HG02840 (cell line): Measurements from ENCODE around the gene ABHD12.

Experiments used
- ATAC-seq: cut with Tn5 transposase; IDR thresholded peaks from one replicate; pipeline ENCODE4 v1.9.1; 2021; ENCODE audit warnings: mild to moderate bottlenecking, moderate library complexity, moderate number of reproducible peaks; ENCODE audit not compliant: unreplicated experiment, low FRiP score

ABHD12 gene

DNA sequence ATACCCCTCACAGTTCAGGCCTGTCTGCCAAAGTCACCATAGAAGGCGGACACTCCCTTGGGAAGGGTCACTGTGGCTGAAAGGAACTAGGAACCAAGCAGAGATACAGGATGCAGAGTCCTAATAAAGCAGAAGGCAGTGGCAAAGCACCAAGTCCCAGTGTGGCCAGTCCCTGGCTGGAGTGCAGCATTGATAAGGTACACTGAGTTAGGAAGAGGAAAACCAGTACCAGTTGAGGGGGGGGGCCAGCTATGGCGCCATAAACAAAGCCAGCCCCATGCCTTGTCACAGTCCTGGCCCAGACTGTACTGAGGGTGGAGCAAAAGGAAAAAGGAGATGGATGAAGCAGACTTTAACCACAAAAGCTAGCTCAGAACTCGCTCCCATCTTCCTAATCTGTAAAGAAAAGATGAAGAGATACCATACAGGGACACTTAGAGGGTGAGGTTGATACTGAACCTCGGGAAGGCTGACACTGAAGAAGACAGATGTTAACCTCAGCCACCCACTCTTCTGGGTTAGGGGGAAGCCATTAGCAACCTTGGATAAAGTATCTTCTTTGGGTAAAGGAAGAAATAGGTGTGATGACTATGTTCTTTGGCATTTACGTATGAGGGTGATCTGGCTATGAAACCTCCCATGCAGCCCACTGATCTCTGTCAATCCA lies 7.8 kb downstream of the ABHD12 start:
- ATAC-seq, result no peak

DNA sequence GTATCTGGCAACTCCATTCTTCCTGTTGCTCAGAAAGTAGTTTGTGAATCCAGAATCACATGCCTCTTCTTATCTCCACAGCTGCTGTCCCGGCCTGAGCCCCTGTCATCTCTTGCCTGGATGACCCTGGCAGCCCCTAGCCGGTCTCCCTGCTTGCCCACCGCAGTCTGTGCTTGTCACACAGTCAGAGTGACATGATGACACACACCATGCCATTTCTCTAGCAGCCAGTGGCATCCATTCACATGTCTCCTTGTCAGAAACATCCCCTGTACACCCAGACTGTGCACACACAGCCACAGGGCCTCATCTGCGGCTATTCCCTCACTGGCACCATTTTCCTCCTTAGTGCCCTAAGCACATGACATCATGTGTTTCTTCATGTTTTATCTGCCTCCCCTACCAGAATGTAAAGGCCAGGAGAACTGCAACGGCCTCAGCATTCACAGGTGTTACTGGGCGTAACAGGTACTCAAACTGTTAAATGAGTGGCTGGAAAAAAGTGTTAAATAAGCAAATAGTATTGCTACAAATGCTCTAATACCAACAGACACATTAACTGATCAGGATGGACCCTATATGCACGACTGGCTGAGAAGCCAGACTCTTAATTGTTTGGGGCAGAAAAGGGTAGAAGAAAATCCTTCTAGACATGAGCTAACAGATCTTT lies 9.6 kb downstream of the ABHD12 start:
- no peak for ATAC-seq

DNA sequence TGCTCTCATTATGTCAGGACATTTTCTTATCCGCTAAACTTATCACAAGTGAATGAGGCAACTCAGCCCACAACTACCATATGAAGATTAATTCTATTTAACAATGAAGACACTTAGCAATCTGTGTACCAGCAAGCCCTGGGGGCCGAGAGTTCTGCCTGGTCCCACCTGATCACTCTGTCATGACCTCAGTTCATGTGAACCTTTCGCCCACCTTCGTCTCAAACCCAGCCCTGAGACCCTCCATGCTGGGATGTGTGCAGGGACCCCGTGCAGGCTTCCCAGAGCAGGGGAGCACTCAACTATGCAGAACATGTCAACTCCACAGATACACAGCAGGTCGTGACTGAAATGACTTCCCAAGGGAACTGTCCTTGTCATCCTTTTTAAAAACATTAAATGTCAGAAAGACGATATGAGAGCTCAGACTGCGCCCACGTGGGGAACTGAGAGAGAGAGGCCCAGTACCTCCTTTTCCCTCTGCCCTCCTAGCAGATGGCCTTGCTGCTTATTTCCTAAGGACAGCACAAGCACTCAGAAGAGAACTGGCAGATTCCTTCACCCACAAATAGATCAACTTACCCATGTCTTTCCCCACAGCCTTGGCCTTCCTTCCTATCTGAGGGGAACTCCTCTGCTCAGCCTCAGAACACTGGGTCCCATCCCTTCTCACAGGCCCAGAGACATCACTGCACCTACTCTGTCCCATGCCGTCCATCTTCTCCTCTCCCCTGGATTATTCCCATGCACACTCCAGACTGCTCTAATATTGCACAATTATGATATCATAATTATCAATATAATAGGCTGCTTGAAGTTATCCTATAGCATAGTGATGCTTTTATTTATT lies 11.5 kb downstream of the ABHD12 start:
- no peak for ATAC-seq

DNA sequence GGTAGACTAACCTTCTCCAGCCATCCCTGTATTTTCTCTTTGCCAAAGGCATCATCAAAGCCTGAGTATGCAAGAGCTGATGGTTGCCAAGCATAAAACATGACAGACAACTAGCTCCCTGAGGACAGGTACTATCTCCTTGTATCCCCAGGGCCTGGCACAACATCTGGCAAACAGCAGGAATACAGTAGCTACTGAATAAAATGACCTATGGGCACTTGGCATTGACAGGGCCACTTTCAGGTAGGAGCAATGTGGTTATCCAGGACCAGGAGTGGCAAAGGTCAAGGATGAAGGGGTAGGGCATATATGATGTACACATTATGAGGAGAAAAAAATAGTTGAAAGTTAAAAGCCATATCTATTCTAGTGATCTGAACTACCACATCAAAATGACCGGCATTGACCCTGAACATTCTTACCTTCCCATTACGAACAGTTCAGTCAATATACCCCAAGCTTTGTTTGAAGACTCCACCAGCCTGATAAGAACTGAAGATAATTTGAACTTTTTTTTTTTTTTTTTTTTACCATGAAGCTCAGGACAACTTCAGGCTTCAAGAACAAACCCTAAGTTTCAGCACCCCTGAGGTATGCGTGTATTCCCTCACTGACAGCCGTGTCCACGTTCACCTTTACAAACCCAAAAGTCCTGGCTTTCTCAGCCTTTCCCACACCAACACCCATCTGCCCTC lies 12.3 kb downstream of the ABHD12 start:
- ATAC-seq, result no peak

DNA sequence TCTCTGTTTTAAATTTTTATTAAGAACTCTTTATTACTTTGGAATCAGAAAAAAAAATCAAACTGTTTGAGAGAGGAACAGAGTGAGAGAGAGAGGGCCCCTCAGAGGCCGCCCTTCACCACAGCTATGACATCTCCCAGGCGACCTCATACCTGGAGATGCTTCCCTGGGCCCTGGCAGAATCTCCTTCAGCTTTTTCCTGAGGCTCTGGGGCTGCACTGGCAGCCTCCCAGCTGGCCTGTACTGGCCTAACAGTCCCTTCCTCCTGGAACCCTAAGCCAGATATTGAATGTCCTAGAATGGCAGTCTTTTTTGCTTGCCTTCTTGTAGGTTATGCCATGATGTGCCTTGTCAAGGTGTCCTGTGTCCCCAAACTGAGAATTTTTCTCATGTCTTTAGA lies 13.7 kb downstream of the ABHD12 start:
- no peak for ATAC-seq

DNA sequence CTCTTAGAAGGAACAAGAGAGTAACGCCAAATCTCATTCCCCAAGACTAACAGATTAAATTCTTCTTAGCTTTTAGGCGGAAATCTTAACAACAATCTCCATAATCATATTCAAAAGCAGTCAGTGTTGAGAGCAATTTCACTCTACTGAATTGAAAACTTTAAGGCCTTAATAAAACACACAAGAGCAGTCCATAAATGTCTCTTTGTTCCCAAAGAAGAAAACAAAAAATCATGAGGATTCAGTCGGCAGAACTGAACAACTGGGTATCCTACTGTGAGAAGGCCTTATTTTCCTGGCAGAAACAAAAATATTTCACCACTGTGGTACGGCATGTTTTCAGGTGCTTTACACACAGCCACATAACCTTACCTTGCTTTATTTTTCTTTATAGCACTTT lies 14.4 kb downstream of the ABHD12 start:
- no peak for ATAC-seq

DNA sequence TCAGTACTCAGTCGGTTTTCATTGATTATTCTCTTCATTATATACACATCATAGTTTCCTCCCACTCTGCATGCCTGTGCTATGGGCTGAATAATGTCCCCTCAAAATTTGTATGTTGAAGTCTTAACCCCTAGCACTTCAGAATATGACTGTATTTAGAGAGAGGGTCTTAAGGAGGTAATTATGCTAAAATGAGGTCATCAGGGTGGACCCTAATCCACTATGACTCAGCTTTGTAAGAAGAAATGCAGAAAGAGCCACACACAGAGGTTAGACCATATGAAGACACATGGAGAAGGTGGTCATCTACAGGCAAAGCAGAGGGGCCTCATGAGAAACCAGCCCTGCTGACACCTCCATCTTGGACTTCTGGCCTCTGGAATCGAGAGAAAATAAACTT lies 15.8 kb downstream of the ABHD12 start:
- no peak for ATAC-seq

DNA sequence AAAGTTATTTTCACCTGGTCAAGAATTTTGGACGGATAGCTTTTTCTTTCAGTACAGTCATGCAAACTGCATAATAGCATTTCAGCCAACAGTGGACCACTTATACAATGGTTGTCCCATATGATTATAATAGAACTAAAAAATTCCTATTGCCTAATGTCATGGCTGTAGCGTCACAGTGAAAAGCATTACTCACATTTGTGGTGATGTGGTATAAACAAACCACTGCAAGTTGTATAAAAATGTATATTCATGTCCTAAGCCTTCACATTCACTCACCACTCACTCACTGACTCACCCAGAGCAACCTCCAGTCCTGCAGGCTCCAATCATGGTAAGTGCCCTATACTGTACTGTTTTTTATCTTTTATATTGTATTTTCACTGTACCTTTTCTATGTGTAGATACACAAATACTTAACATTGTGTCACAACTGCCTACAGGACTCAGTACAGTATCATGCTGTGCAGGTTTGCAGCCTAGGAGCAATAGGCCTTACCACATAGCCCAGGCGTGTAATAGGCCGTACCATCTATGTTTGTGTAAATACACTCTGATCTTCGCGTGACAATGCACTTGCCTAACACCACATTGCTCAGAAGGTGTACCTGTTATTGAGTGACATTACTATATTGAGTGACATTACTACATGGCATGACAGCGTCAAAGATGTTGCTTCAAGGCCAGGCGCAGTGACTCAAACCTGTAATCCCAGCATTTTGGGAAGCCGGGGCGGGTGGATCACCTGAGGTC lies 17.9 kb downstream of the ABHD12 start:
- no peak for ATAC-seq

DNA sequence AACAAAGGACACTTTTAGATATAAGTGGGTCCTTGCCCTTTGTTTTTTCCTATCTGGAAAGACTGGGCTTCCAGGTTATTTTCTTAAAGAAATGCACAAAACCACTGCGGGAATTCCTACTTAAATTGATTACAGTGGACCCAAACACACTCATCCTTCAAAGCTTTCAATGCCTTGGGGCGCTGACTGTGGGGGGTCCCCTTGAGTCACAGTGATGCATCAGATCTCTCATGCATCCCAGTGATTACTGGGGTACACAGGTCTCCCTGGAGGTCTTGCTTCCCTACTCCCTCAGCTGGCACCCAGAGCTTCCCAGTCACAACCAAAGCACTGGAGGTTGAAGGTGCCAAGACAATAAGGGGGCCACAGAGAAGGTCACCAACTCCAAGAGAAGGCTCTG lies 20.7 kb downstream of the ABHD12 start:
- ATAC-seq, result no peak

DNA sequence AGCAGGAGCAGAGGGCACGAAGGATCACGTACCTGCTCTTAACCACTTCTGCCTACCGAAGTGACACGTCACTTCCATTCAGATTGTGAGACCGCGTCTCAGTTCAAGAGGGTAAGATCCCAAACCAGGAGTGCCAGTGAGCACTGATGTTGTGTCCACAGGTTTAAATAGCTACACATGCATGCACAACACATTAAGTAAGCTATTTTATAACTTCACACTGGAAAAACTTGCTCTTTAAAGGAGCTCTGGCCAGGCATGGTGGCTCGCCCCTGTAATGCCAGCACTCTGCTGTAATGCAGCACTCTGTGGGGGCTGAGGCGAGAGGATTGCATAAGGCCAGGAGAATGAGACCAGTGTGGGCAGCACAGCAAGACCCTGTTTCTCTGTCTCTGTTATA lies 21.1 kb downstream of the ABHD12 start:
- no peak for ATAC-seq

DNA sequence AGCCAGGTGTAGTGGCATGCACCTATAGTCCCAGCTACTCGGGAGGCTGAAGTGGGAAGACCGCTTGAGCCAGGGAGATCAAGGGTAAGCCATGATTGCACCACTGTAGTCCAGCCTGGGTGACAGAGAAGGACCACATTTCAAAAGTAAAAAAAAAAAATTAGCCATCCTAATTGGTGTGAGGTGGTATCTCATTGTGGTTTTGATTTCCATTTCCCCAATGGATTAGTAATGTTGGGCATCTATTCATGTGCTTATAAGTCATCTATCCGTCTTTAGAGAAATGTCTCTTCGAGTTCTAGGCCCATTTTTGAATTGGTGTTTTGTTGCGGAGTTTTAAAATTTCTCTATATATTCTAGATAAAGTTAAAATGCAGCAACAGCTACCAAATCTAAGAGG lies 21.7 kb downstream of the ABHD12 start:
- ATAC-seq, result no peak

DNA sequence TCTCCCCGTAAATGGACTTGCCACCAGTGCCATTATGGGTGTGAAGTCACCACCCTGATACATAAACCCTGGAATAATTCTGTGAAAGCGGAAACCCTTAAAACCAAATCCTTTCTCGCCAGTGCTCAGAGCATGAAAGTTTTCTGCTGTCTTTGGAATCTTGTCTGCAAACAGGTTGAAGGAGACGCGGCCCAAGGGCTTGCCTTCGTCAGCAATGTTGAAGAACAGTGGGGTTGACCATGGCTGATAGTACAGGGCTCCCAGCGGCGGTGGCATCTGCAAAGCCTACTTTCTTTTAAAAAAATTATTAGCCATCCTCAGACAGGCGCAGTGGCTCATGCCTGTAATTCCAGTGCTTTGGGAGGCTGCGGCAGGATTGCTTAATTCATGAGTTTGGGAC lies 22.1 kb downstream of the ABHD12 start:
- ATAC-seq, result no peak

DNA sequence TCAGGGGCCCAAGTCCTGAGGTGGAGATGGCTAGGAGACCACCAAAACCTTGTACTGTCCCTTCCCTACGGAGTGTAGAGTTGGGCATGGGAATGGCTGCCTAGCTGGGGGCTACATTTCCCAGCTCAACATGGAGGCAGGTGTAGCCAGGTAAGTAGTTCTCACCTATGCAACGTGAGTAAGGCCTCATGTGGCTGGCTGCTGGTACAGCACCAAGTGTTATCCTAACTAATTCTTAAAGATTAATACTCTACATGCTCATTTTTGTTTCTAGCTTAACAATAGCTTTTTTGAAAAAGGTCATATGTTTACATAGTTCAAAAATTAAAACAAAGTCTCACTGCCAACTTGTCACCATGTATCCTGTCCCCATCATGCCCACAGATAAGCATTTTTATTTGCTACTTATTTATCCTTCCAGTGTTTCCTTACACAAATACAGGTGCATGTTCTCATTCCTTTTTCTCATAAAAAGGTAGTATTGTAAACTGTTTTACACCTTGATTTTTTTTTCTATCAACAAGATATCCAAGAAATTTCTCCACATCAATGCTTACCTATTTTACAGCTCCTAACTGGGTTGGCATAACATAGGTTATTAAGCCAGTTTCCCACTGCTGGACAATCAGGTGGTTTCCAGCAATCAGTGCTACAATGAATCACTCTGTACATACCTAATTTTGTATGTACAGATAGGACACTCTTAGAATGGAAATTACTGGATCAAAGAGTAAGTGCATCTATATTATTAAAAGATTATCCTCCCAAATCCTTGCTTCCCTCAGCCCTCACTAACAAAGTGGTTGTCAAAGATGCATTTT lies 25.5 kb downstream of the ABHD12 start:
- ATAC-seq, result no peak

DNA sequence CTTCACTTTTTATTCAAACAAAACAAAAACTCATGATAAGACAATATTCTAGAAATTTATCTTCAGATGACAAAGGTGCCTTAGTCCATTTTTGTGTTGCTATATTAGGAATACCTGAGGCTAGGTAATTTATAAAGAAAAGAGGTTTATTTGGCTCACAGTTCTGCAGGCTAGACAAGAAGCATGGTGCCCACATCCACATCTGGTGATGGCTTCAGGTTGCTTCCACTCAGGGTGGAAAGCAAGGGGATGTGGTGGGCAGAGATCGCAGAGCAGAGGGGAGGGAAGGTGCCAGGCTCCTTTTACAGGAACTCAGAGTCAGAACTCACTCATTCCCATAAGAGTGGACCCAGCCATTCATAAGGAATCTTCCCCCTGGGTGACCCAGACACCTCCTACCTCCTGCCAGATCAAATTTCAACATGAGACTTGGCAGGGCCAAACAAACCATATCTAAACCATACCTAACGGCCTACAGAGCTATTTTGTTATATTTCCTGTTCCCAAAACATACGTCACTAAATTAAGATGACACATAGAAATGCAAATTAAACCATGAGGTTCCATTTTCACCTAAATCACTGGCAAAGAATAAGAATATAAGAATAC lies 26.4 kb downstream of the ABHD12 start:
- ATAC-seq, result no peak

DNA sequence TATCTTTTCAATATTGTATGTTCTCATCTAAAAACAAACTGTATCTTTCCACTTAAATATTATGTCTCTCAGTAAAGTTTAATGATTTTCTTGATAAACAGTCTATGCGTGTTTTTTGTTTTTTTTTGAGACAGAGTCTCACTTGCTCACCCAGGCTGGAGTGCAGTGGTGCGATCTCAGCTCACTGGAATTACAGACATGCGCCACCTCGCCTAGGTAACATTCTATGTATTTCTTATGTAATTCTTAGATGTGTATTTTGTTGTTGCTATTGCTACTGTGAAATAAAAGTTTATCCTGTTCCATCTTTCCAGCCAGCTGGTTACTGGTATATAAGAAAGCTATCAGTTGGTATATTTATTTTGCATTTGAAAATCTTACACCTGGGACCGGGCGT lies 29.4 kb downstream of the ABHD12 start:
- ATAC-seq, result no peak

DNA sequence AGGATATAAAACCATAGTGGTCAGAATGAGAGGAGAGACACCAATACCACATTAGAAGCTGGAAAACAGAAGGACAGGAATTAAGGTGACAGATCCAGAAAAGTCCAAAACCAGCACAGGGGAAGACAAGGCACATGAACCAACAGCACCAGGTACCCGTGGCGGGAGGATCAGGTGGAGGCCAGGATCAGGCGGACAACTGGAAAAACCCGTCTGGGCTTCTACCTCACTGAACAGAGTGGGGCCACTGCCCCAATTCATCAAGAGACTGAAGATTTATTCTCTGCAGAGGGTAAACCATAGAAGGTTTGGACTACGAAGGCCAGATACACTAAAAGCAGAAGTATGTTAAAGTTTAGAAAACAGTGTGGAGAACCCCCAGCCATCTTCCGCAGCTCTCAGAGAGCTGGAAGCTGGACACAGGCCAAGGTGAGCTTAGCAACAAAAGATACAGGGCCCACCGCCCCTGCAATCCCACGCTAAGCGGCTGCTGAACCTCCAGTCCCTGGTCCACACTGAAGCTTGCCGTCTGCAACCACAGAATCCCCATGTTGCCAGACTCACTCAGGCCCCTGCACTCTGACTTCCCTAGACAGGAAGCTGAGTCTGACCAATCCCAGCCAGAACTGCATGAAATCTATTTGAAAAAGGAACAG lies 29.9 kb downstream of the ABHD12 start:
- no peak for ATAC-seq

DNA sequence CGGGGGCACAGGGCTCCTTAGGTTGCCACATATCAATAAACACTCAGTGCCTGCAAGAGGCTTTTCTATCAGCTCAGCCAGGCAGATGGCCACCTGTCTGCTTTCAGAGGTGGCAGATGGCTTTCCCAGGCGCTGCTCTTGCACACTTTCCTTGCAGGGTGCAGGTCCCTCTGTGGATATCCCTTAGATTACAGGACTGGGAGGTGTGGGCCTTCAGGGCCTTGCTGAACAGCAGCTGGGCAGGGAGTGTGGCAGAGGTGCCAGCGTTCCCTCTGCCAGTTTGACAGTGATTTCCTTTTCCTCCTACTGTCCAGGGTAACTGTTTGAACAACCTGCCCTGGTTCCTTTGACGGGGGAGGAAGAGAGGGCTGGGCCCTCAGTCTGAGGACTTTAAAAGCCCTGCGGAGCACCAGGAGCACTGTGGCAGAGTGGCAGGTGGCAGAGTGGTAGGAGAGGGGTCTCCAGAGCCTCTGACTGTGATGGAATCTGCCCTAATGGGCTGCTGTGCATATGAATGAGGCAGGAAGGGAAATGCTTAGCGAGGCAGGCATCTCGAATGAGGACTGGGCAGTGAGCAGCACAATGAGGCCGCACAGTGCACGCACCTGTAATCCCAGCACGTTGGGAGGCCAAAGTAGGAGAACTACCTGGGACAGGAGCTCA lies 34.2 kb downstream of the ABHD12 start:
- ATAC-seq, result no peak

DNA sequence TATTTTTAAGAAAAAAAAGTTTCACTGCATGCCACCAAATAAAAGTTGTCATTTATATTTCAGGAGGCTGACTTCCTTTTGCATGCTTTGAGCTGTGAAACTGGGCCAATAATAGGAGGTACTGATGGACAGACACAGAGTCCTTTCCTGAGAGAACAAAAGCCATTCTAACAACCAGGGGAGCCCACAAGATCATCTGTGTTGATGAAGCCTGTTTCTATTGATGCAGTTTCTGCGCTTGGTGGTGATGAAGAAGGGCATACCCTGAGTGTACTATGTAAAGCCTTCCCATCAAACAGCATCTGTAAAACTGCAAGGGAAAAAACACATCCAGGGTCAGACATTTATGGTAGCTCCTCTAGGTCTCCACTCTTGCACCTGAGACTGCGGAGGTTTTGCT lies 34.8 kb downstream of the ABHD12 start:
- no peak for ATAC-seq
